Measurements from ENCODE around the gene VANGL1.

VANGL1 gene

GRCh38 chr1:115643666-115644065 is 1.9 kb downstream of the VANGL1 start:
- no peak for DNase-seq (ENCODE audit: low read depth in 1 of 2, low spot score in 1 of 2)

GRCh38 chr1:115644109-115644508 is 2.3 kb downstream of the VANGL1 start:
- DNase-seq (ENCODE audit: low read depth in 1 of 2, low spot score in 1 of 2), result no peak

GRCh38 chr1:115647047-115647446 is 5.3 kb downstream of the VANGL1 start:
- no peak for DNase-seq (ENCODE audit: low read depth in 1 of 2, low spot score in 1 of 2)

GRCh38 chr1:115647507-115647906 is 5.7 kb downstream of the VANGL1 start:
- DNase-seq (ENCODE audit: low read depth in 1 of 2, low spot score in 1 of 2), result no peak

- no peak for DNase-seq (ENCODE audit: low read depth in 1 of 2, low spot score in 1 of 2)
Measured at GRCh38 chr1:115647919-115648650, 6.3 kb downstream of the VANGL1 start.

GRCh38 chr1:115648717-115649691 is 7.2 kb downstream of the VANGL1 start:
- DNase-seq (ENCODE audit: low read depth in 1 of 2, low spot score in 1 of 2), result no peak

GRCh38 chr1:115649964-115650363 is 8.2 kb downstream of the VANGL1 start:
- DNase-seq (ENCODE audit: low read depth in 1 of 2, low spot score in 1 of 2), result no peak

- no peak for DNase-seq (ENCODE audit: low read depth in 1 of 2, low spot score in 1 of 2)
Measured at GRCh38 chr1:115650961-115651360, 9.2 kb downstream of the VANGL1 start.

GRCh38 chr1:115651391-115651790 is 9.6 kb downstream of the VANGL1 start:
- no peak for DNase-seq (ENCODE audit: low read depth in 1 of 2, low spot score in 1 of 2)

GRCh38 chr1:115652236-115652788 is 10.5 kb downstream of the VANGL1 start:
- DNase-seq (ENCODE audit: low read depth in 1 of 2, low spot score in 1 of 2), result no peak

GRCh38 chr1:115654125-115654524 is 12.4 kb downstream of the VANGL1 start:
- DNase-seq (ENCODE audit: low read depth in 1 of 2, low spot score in 1 of 2), result no peak

GRCh38 chr1:115654663-115655305 is 13.0 kb downstream of the VANGL1 start:
- DNase-seq (ENCODE audit: low read depth in 1 of 2, low spot score in 1 of 2), result no peak

- no peak for DNase-seq (ENCODE audit: low read depth in 1 of 2, low spot score in 1 of 2)
Measured at GRCh38 chr1:115655306-115655663, 13.5 kb downstream of the VANGL1 start.

- DNase-seq (ENCODE audit: low read depth in 1 of 2, low spot score in 1 of 2), result no peak
Measured at GRCh38 chr1:115655916-115656315, 14.1 kb downstream of the VANGL1 start.

- DNase-seq (ENCODE audit: low read depth in 1 of 2, low spot score in 1 of 2), result no peak
Measured at GRCh38 chr1:115656461-115657077, 14.8 kb downstream of the VANGL1 start.

- no peak for DNase-seq (ENCODE audit: low read depth in 1 of 2, low spot score in 1 of 2)
Measured at GRCh38 chr1:115658646-115659045, 16.9 kb downstream of the VANGL1 start.

- DNase-seq (ENCODE audit: low read depth in 1 of 2, low spot score in 1 of 2), result no peak
Measured at GRCh38 chr1:115660151-115660550, 18.4 kb downstream of the VANGL1 start.

- no peak for DNase-seq (ENCODE audit: low read depth in 1 of 2, low spot score in 1 of 2)
Measured at GRCh38 chr1:115661157-115661556, 19.4 kb downstream of the VANGL1 start.

GRCh38 chr1:115665319-115666096 is 23.7 kb downstream of the VANGL1 start:
- DNase-seq (ENCODE audit: low read depth in 1 of 2, low spot score in 1 of 2), result no peak

- DNase-seq (ENCODE audit: low read depth in 1 of 2, low spot score in 1 of 2), result no peak
Measured at GRCh38 chr1:115666206-115666605, 24.4 kb downstream of the VANGL1 start.

All from stimulated activated CD4-positive, alpha-beta T cell treated with anti-CD3 and anti-CD28 coated beads, Interleukin-15, amount 100 ng/mL, for 1 hour (primary cell).